ENCODE measurements around the gene LXN.

The LXN gene

GRCh38 chr3:158666416-158666815, 6.0 kb downstream of the LXN start:
- DNase-seq, result no peak

- DNase-seq, result no peak
Measured at GRCh38 chr3:158663832-158664231, 8.6 kb downstream of the LXN start.

GRCh38 chr3:158663246-158663645, 9.2 kb downstream of the LXN start:
- no peak for DNase-seq

- no peak for DNase-seq
Measured at GRCh38 chr3:158660711-158661110, 11.7 kb downstream of the LXN start.

- DNase-seq, result no peak
Measured at GRCh38 chr3:158659454-158660237, 12.8 kb downstream of the LXN start.

GRCh38 chr3:158658889-158659288, 13.6 kb downstream of the LXN start:
- DNase-seq, result no peak

- no peak for DNase-seq
Measured at GRCh38 chr3:158652463-158652862, 20.0 kb downstream of the LXN start.

- no peak for DNase-seq
Measured at GRCh38 chr3:158651192-158651591, 21.3 kb downstream of the LXN start.

- no peak for DNase-seq
Measured at GRCh38 chr3:158649791-158650190, 22.7 kb downstream of the LXN start.

GRCh38 chr3:158644345-158644908, 28.0 kb downstream of the LXN start, which contains the start of gene GFM1:
Gene GFM1, plus strand, starts transcription at chr3:158644527. Its CDS starts 108 bp downstream, at chr3:158644635.
- DNase-seq, result peak; percentile 83

- DNase-seq, result no peak
Measured at GRCh38 chr3:158642474-158643210, 29.8 kb downstream of the LXN start.

GRCh38 chr3:158642005-158642404, 30.4 kb downstream of the LXN start:
- DNase-seq, result no peak

- DNase-seq, result no peak
Measured at GRCh38 chr3:158640646-158641045, 31.8 kb downstream of the LXN start.

- DNase-seq, result no peak
Measured at GRCh38 chr3:158631981-158632380, 40.5 kb downstream of the LXN start.

GRCh38 chr3:158625881-158626280, 46.6 kb downstream of the LXN start:
- DNase-seq, result no peak

- no peak for DNase-seq
Measured at GRCh38 chr3:158617982-158618875, 54.2 kb downstream of the LXN start.
